BJ (cell line): ENCODE results near the gene KRT2. TPM values are rescaled to one million over a fixed set of nuclear protein-coding genes. Genes with fewer than 3 reads are reported as not detected.
"Not testable (repeated sequence)": the region's sequence is repeated elsewhere in the genome, so short reads cannot be mapped to it uniquely, and the experiment has no call there.

Experiments used
- CTCF ChIA-PET: fragments of 350-600 bp; formaldehyde crosslinking; extraction: SDS; loops from one replicate; lab custom pipeline; 2021; ENCODE audit warnings: antibody characterized with exemption, inconsistent platforms; lab: Yijun Ruan, JAX
- POLR2A ChIA-PET: fragments of 300-600 bp; sonication (Branson Sonifier 250); formaldehyde crosslinking; extraction: SDS; loops from one replicate; lab custom pipeline; 2021; ENCODE audit warnings: antibody characterized with exemption; lab: Charles Lee
- DNase-seq: peaks from one replicate; pipeline ENCODE4 v3.0.0-alpha.2; 2011; ENCODE audit warnings: low read depth
- H3K27me3 ChIP-seq: 2 replicates; pipeline ENCODE4 v1.6.0; 2011; ENCODE audit warnings: low read length; ENCODE audit not compliant: control insufficient read depth, insufficient read depth
- H3K36me3 ChIP-seq: 2 replicates; pipeline ENCODE4 v1.5.1; 2011; ENCODE audit warnings: low read length; ENCODE audit not compliant: control insufficient read depth, insufficient read depth
- H3K4me3 ChIP-seq: 2 replicates; pipeline ENCODE4 v1.5.1; 2011; ENCODE audit warnings: low read depth, mild to moderate bottlenecking, control low read depth, low read length
- polyA plus RNA-seq: library from polyadenylated mRNA; depleted of rRNA; stranded (reverse); fragments of >200 nt; gene quantifications from 2 replicates; pipeline ENCODE4 v1.2.3, GENCODE V29; 2011
- TF ChIP-seq, protein P1 (sequence below): IDR thresholded peaks from 2 replicates; pipeline ENCODE4 v1.5.1; 2011; ENCODE audit warnings: low read depth, mild to moderate bottlenecking, control low read depth, inconsistent platforms, low read length, moderate library complexity; ENCODE audit not compliant: insufficient read depth

The KRT2 gene
- polyA plus RNA-seq, 1 experiment = not detected

DNA sequence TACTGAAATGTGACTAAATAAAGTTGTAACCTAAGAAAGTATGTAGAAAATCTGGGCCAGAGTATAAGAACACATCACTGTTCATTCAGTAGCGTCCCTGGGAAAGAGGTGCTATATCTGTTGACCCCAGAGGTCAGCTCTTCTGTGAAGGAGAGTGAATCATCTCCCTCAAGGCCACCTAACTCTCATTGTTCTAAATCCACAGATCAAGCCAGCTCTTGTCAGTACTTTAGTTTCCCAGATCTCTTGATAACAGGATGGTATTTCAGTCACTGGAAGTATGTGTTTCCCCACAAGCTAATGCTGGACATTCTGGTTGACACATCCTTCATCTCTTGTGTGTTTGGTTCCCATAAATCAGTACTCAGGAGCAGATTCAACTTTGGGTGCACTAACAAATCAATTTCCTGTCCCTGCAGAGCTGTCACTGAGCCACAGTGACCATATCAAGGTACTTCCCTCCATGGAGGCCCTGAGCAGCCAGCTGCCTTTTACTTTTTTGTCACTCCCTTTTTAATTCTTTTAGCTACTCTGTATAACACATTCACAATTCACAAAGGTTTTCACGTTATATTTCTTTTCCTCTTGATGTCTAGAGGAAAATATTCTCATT is 20.4 kb upstream of the KRT2 start:
- ChIA-PET CTCF (interaction anchor here (1.2 kb wide), 1 partner anchor 309 kb away, joined by 3 read pairs; no protein-coding TSS in a partner anchor), POLR2A (no interaction called here)
- peaks cover 2% of the 10 kb centered on the region for H3K27me3 ChIP-seq
- DNase-seq = no peak
- no peak overlapping the region for H3K4me3 ChIP-seq
- H3K36me3 ChIP-seq = no peaks in the 10 kb centered on the region
- TF ChIP-seq, protein P1, sequence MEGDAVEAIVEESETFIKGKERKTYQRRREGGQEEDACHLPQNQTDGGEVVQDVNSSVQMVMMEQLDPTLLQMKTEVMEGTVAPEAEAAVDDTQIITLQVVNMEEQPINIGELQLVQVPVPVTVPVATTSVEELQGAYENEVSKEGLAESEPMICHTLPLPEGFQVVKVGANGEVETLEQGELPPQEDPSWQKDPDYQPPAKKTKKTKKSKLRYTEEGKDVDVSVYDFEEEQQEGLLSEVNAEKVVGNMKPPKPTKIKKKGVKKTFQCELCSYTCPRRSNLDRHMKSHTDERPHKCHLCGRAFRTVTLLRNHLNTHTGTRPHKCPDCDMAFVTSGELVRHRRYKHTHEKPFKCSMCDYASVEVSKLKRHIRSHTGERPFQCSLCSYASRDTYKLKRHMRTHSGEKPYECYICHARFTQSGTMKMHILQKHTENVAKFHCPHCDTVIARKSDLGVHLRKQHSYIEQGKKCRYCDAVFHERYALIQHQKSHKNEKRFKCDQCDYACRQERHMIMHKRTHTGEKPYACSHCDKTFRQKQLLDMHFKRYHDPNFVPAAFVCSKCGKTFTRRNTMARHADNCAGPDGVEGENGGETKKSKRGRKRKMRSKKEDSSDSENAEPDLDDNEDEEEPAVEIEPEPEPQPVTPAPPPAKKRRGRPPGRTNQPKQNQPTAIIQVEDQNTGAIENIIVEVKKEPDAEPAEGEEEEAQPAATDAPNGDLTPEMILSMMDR = no peak

DNA sequence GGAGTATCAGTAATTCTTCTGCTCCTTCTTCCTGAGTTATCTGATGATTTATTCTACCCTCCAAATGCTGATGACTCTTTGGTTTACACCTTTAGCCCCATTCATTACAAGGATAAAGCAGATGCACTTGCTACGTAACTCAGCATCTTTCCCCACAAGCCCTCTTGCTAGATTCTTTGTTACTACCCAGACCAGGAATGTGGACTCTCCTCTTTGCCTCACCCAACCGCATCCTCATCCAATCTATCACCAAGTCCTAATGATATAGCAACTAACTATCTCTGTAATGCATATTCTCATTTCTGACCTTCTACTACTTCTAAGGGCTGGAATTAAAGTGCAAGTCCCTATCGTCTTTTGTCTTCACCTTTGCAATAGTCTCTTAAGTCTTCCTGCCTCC is 18.9 kb upstream of the KRT2 start:
- POLR2A ChIA-PET = no interaction called here
- Histone ChIP-seq H3K4me3 (no peak overlapping the region), H3K27me3 (peaks cover 4% of the 10 kb centered on the region), H3K36me3 (no peaks in the 10 kb centered on the region)
- CTCF ChIA-PET = no interaction called here
- DNase-seq = no peak
- TF ChIP-seq, protein P1 = no peak

DNA sequence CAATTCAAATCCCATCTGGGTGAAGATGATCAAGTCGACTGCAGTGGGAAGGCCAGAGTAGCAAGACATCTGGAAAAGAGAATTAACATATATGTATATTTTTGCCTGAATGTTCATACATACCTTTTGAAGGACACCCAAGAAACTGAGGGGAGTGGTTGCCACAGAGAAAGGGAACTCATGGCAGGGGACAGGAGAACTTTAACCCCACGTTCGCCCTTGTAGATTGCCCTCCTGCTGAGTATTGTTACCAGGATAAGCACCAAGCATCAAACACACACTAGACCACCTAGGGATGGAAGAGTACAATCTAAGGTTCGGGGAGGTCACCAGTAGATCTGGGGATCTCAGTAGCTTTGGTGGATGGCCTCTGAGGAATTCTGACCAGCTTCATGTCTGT is 18.5 kb upstream of the KRT2 start:
- H3K27me3 ChIP-seq = peaks cover 4% of the 10 kb centered on the region
- H3K4me3 ChIP-seq = no peak overlapping the region
- H3K36me3 ChIP-seq = no peaks in the 10 kb centered on the region
- ChIA-PET POLR2A (no interaction called here), CTCF (no interaction called here)
- no peak for DNase-seq
- TF ChIP-seq, protein P1 = no peak

DNA sequence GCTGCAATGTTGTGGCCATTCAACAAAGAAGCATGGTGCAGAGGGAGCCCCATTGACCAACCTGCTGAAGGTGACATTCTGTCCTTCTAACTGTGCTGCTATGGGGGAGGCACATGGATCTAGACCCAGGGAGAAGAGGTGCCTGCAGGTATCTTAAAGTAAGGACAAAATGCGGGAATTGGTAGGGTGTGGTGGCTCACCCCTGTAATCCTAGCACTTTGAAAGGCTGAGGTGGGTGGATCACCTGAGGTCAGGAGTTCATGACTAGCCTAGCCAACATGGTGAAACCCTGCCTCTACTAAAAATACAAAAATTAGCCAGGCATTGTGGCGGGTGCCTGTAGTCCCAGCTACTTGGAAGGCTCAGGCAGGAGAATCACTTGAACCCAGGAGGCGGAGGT is 17.9 kb upstream of the KRT2 start:
- POLR2A ChIA-PET, H3K36me3 ChIP-seq, DNase-seq, H3K27me3 ChIP-seq, CTCF ChIA-PET, H3K4me3 ChIP-seq: not testable (repeated sequence)

DNA sequence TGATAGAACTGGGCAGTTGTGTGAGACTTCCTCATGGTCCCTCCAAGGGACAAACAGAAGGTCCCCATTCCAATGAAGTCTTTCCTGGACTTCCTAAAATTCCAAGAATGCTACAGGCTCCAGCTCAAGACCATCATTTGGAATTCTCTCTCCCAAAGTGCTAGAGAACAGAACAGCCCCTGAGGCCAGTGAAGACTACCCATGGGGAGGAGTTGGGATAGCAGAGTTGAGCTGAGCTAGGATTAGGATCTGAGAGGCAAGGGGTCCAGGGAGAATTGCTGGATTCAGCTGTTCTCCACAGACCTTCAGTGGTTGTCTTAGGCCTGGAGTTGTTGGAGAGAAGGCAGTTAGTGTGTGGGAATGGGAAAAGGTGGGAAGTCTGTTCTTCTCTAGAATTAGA is 17.4 kb upstream of the KRT2 start:
- H3K27me3 ChIP-seq = peaks cover 4% of the 10 kb centered on the region
- CTCF ChIA-PET = no interaction called here
- H3K4me3 ChIP-seq = no peak overlapping the region
- TF ChIP-seq, protein P1 = no peak
- DNase-seq = no peak
- no peaks in the 10 kb centered on the region for H3K36me3 ChIP-seq
- POLR2A ChIA-PET = no interaction called here

DNA sequence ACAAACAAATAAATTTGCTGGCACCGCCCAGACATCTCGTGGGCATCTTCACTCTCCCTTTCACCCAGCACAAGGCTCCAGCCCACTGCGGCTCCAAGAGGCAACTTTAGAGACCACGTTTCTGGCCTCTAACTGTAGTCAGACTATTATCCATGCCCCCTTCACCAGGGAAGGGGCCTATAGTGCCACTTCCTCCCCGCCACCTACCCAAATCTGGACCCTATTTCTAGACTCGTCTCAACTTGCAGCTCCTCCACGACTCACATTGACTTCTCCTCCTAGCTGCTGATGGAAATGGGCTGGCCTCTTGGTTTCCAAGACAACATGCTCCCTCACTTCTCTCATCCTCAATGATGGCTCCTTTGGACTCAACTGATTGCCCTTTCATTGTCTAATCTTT is 15.9 kb upstream of the KRT2 start:
- DNase-seq = no peak
- POLR2A ChIA-PET = no interaction called here
- TF ChIP-seq, protein P1 = no peak
- Histone ChIP-seq H3K36me3 (no peaks in the 10 kb centered on the region), H3K27me3 (peaks cover 9% of the 10 kb centered on the region), H3K4me3 (no peak overlapping the region)
- CTCF ChIA-PET = interaction anchor here (1.4 to 2.0 kb wide), 3 partner anchors 11 to 206 kb away, joined by 3 to 6 read pairs (median 6); no protein-coding TSS in a partner anchor
